ENCODE data around the gene ULK4. TPM values are rescaled to one million over a fixed set of nuclear protein-coding genes. Genes with fewer than 3 reads are reported as not detected.

ULK4 gene
- total and polyA plus RNA-seq, 12 donors = 1.6 to 24.5 (median 6.9) TPM

- intact Hi-C loops (cut with DNase I) = no loop called here
- Histone ChIP-seq H3K27ac (no peak overlapping the region), H3K4me1 (replicated peaks in 1 of 2) (peaks cover 0 to 4% of the 10 kb centered on the region in 2 donors), H3K4me3 (no peak overlapping the region), H3K27me3 (no peaks in the 10 kb centered on the region), H3K9me3 (replicated peaks in 1 of 3) (no peaks in the 10 kb centered on the region), H3K36me3 (replicated peaks in 1 of 2) (no peaks in the 10 kb centered on the region)
- DNase-seq = no peak
- WGBS, 4 donors = 55 to 66% (median 60%) methylated on average over 3 of the region's 3 CpGs
- TF ChIP-seq CTCF (IDR thresholded peaks at IDR 0.05) (no peak), POLR2A (IDR thresholded peaks at IDR 0.05) (no peak)
These were observed 268.1 kb downstream of the ULK4 start for GRCh38 chr3:41693799-41694198.

- intact Hi-C loops (cut with DNase I) = no loop called here
- Histone ChIP-seq H3K9me3 (replicated peaks in 1 of 3) (no peaks in the 10 kb centered on the region), H3K27me3 (no peaks in the 10 kb centered on the region), H3K27ac (no peak overlapping the region), H3K4me3 (no peak overlapping the region), H3K36me3 (replicated peaks in 1 of 2) (no peaks in the 10 kb centered on the region), H3K4me1 (replicated peaks in 1 of 2) (peaks cover 0 to 8% of the 10 kb centered on the region in 2 donors)
- WGBS, 4 donors = 70 to 75% (median 72%) methylated on average over 5 of the region's 5 CpGs
- no peak for DNase-seq
- no peak for TF ChIP-seq CTCF (IDR thresholded peaks at IDR 0.05)
- no peak for TF ChIP-seq POLR2A (IDR thresholded peaks at IDR 0.05)
These were observed 270.9 kb downstream of the ULK4 start for GRCh38 chr3:41690766-41691563.

- H3K4me1 ChIP-seq (replicated peaks in 1 of 2) = peaks cover 0 to 8% of the 10 kb centered on the region in 2 donors
- H3K27me3 ChIP-seq = no peaks in the 10 kb centered on the region
- TF ChIP-seq POLR2A (IDR thresholded peaks at IDR 0.05) (no peak), CTCF (IDR thresholded peaks at IDR 0.05) (no peak)
- H3K4me3 ChIP-seq = no peak overlapping the region
- no peak for DNase-seq
- intact Hi-C loops (cut with DNase I) = no loop called here
- 58 to 76% (median 67%) methylated on average over 4 of the region's 4 CpGs for WGBS, 4 donors
- peak overlapping the region in 2 of 5 donors; percentile 48 to 54 for H3K27ac ChIP-seq
- H3K9me3 ChIP-seq (replicated peaks in 1 of 3) = no peaks in the 10 kb centered on the region
- no peaks in the 10 kb centered on the region for H3K36me3 ChIP-seq (replicated peaks in 1 of 2)
These were observed 273.1 kb downstream of the ULK4 start for GRCh38 chr3:41688595-41689380.
